Mesenchymal stem cell (in vitro differentiated cells and primary cell): ENCODE data around the gene RFTN1.

ENCODE experiments used
- DNase-seq: peaks from one replicate; pipeline ENCODE4 v3.0.0-alpha.2; 2013
- H2AFZ ChIP-seq: one replicate; pipeline ENCODE4 v1.6.1; 2013; ENCODE audit warnings: low read depth, mild to moderate bottlenecking, control low read depth, inconsistent platforms, low read length, moderate library complexity
- H2AK5ac ChIP-seq: 2 replicates; pipeline ENCODE4 v1.6.1; 2013; ENCODE audit warnings: low read length, moderate library complexity, mild to moderate bottlenecking, inconsistent platforms; ENCODE audit not compliant: severe bottlenecking
- H2BK120ac ChIP-seq: one replicate; pipeline ENCODE4 v1.6.1; 2013; ENCODE audit warnings: low read depth, mild to moderate bottlenecking, inconsistent platforms, low read length, moderate library complexity
- H2BK12ac ChIP-seq, 2 experiments: one replicate each; pipeline ENCODE4 v1.6.1; 2013; ENCODE audit warnings: inconsistent platforms in 2 of 2, low read length in 2 of 2, mild to moderate bottlenecking in 2 of 2, moderate library complexity in 2 of 2, control low read depth in 1 of 2
- H2BK15ac ChIP-seq: one replicate; pipeline ENCODE4 v1.6.1; 2013; ENCODE audit warnings: mild to moderate bottlenecking, low read depth, inconsistent platforms; ENCODE audit not compliant: poor library complexity, severe bottlenecking
- H2BK5ac ChIP-seq: 2 replicates; pipeline ENCODE4 v1.6.1; 2013; ENCODE audit warnings: low read depth, mild to moderate bottlenecking, low read length, control low read depth, inconsistent platforms; ENCODE audit not compliant: poor library complexity, severe bottlenecking
- H3K14ac ChIP-seq, 2 experiments: one replicate each; pipeline ENCODE4 v1.6.1; 2013; ENCODE audit warnings: inconsistent platforms in 2 of 2, low read length in 2 of 2, control low read depth in 1 of 2, mild to moderate bottlenecking in 1 of 2, moderate library complexity in 1 of 2
- H3K18ac ChIP-seq, 2 experiments: one replicate each; pipeline ENCODE4 v1.6.1; 2013; ENCODE audit warnings: inconsistent platforms in 2 of 2, low read length in 2 of 2, control low read depth in 1 of 2, low read depth in 1 of 2, mild to moderate bottlenecking in 1 of 2
- H3K23ac ChIP-seq, 2 experiments: one replicate each; pipeline ENCODE4 v1.6.1; 2013; ENCODE audit warnings: inconsistent platforms in 2 of 2, low read length in 2 of 2, mild to moderate bottlenecking in 2 of 2, moderate library complexity in 2 of 2, control low read depth in 1 of 2
- H3K27ac ChIP-seq: 2 replicates; pipeline ENCODE4 v1.5.1; 2013; ENCODE audit warnings: mild to moderate bottlenecking, moderate library complexity, low read length, control low read depth, inconsistent platforms; ENCODE audit not compliant: poor library complexity, severe bottlenecking
- H3K27me3 ChIP-seq, 2 experiments: 2 replicates each; pipeline versions ENCODE4 v1.6.1 to v1.7.0; 2013; ENCODE audit warnings: low read length in 2 of 2, mild to moderate bottlenecking in 2 of 2, moderate library complexity in 2 of 2, control low read depth in 1 of 2, inconsistent platforms in 1 of 2; ENCODE audit not compliant: control insufficient read depth in 1 of 2, insufficient read depth in 1 of 2
- H3K36me3 ChIP-seq, 2 experiments: 2 replicates each; pipeline versions ENCODE4 v1.6.1 to v1.7.0; 2013; ENCODE audit warnings: low read length in 2 of 2, control low read depth in 1 of 2, inconsistent platforms in 1 of 2, low read depth in 1 of 2, mild to moderate bottlenecking in 1 of 2; ENCODE audit not compliant: insufficient read depth in 2 of 2, control insufficient read depth in 1 of 2
- H3K4ac ChIP-seq, 2 experiments: one replicate each; pipeline ENCODE4 v1.6.1; 2013; ENCODE audit warnings: inconsistent platforms in 2 of 2, low read length in 2 of 2, mild to moderate bottlenecking in 2 of 2, moderate library complexity in 2 of 2, control low read depth in 1 of 2, low read depth in 1 of 2
- H3K4me1 ChIP-seq: 2 replicates; pipeline ENCODE4 v1.6.1; 2013; ENCODE audit warnings: low read depth, low read length, control low read depth; ENCODE audit not compliant: control insufficient read depth, insufficient read depth
- H3K4me2 ChIP-seq: 2 replicates; pipeline ENCODE4 v1.6.1; 2013; ENCODE audit warnings: low read length, mild to moderate bottlenecking, inconsistent platforms; ENCODE audit not compliant: poor library complexity, severe bottlenecking
- H3K4me3 ChIP-seq, 2 experiments: 2 replicates each; pipeline versions ENCODE4 v1.5.1 to v1.7.0; 2013; ENCODE audit warnings: low read length in 2 of 2, mild to moderate bottlenecking in 2 of 2, control low read depth in 1 of 2, low read depth in 1 of 2; ENCODE audit not compliant: insufficient read depth in 1 of 2
- H3K79me1 ChIP-seq: replicated peaks from 2 replicates; pipeline ENCODE4 v1.6.1; 2013; ENCODE audit warnings: mild to moderate bottlenecking, control low read depth, low read length, inconsistent platforms; ENCODE audit not compliant: poor library complexity, severe bottlenecking
- H3K9ac ChIP-seq: 2 replicates; pipeline ENCODE4 v1.7.0; 2013; ENCODE audit warnings: mild to moderate bottlenecking, low read length, moderate library complexity
- H3K9me3 ChIP-seq: 2 replicates; pipeline ENCODE4 v1.7.0; 2013; ENCODE audit warnings: mild to moderate bottlenecking, low read length; ENCODE audit not compliant: control insufficient read depth
- H4K8ac ChIP-seq: one replicate; pipeline ENCODE4 v1.6.1; 2013; ENCODE audit warnings: inconsistent platforms, mild to moderate bottlenecking, low read length, moderate library complexity
- H4K91ac ChIP-seq: one replicate; pipeline ENCODE4 v1.6.1; 2013; ENCODE audit warnings: mild to moderate bottlenecking, low read length, inconsistent platforms
- WGBS: methylation state at CpG from one replicate; pipeline ENCODE4 v1.1.7; 2013; ENCODE audit warnings: mixed read lengths; 5-methylcytosine and 5-hydroxymethylcytosine counted together

Gene RFTN1

GRCh38 chr3:16350597-16351318 lies 162.7 kb downstream of the RFTN1 start:
- Histone ChIP-seq H2BK12ac (no peak overlapping the region), H2BK15ac (no peak overlapping the region), H3K36me3 (peaks cover 34 to 49% of the 10 kb centered on the region in 2 experiments), H3K4me3 (peak overlapping the region in 1 of 2 experiments; percentile 36), H4K91ac (no peak overlapping the region), H3K9ac (peak overlapping the region; percentile 31), H3K14ac (no peak overlapping the region), H3K4me2 (no peak overlapping the region), H3K4me1 (peaks cover 2% of the 10 kb centered on the region), H3K23ac (no peak overlapping the region), H2BK5ac (no peak overlapping the region), H3K79me1 (peaks cover 38% of the 10 kb centered on the region), H2AFZ (no peak overlapping the region), H3K4ac (no peak overlapping the region), H2AK5ac (no peak overlapping the region), H2BK120ac (no peak overlapping the region), H3K18ac (no peak overlapping the region), H4K8ac (no peak overlapping the region), H3K27ac (no peak overlapping the region), H3K27me3 (no peaks in the 10 kb centered on the region), H3K9me3 (no peaks in the 10 kb centered on the region)
- 80% methylated on average over 5 of the region's 5 CpGs for WGBS
- no peak for DNase-seq

- H3K4me3 ChIP-seq, result peak overlapping the region in 1 of 2 experiments; percentile 4
- no peak overlapping the region for H2BK15ac ChIP-seq
- H3K4me2 ChIP-seq, result no peak overlapping the region
- H4K8ac ChIP-seq, result no peak overlapping the region
- no peak overlapping the region for H3K14ac ChIP-seq
- 60% methylated on average over 2 of the region's 2 CpGs for WGBS
- no peaks in the 10 kb centered on the region for H3K27me3 ChIP-seq
- peak; percentile 36 for DNase-seq
- H2BK120ac ChIP-seq, result no peak overlapping the region
- no peak overlapping the region for H3K18ac ChIP-seq
- peaks cover 34 to 56% of the 10 kb centered on the region in 2 experiments for H3K36me3 ChIP-seq
- H3K27ac ChIP-seq, result no peak overlapping the region
- peaks cover 2% of the 10 kb centered on the region for H3K4me1 ChIP-seq
- H2BK12ac ChIP-seq, result no peak overlapping the region
- H3K79me1 ChIP-seq, result peaks cover 35% of the 10 kb centered on the region
- peak overlapping the region; percentile 31 for H3K9ac ChIP-seq
- H3K23ac ChIP-seq, result no peak overlapping the region
- H4K91ac ChIP-seq, result no peak overlapping the region
- H3K4ac ChIP-seq, result no peak overlapping the region
- H2BK5ac ChIP-seq, result no peak overlapping the region
- no peak overlapping the region for H2AK5ac ChIP-seq
- no peak overlapping the region for H2AFZ ChIP-seq
- no peaks in the 10 kb centered on the region for H3K9me3 ChIP-seq
These were observed 163.4 kb downstream of the RFTN1 start for GRCh38 chr3:16349986-16350596.

GRCh38 chr3:16347548-16347947 lies 166.0 kb downstream of the RFTN1 start:
- Histone ChIP-seq H2BK15ac (no peak overlapping the region), H2AK5ac (no peak overlapping the region), H4K8ac (no peak overlapping the region), H2AFZ (no peak overlapping the region), H2BK120ac (no peak overlapping the region), H2BK5ac (no peak overlapping the region), H3K9ac (no peak overlapping the region), H3K4me2 (no peak overlapping the region), H3K79me1 (peaks cover 42% of the 10 kb centered on the region), H3K14ac (no peak overlapping the region), H3K23ac (no peak overlapping the region), H4K91ac (no peak overlapping the region), H3K27ac (no peak overlapping the region), H3K27me3 (no peaks in the 10 kb centered on the region), H3K9me3 (no peaks in the 10 kb centered on the region), H2BK12ac (no peak overlapping the region), H3K4ac (no peak overlapping the region), H3K4me3 (no peak overlapping the region), H3K36me3 (peaks cover 31 to 62% of the 10 kb centered on the region in 2 experiments), H3K4me1 (peaks cover 2% of the 10 kb centered on the region), H3K18ac (no peak overlapping the region)
- DNase-seq, result no peak
- 99% methylated on average over 4 of the region's 4 CpGs for WGBS

GRCh38 chr3:16346413-16347081 lies 167.0 kb downstream of the RFTN1 start:
- Histone ChIP-seq H2BK5ac (no peak overlapping the region), H3K18ac (no peak overlapping the region), H3K4me3 (no peak overlapping the region), H3K14ac (no peak overlapping the region), H2AFZ (no peak overlapping the region), H3K23ac (no peak overlapping the region), H2BK12ac (no peak overlapping the region), H3K27ac (no peak overlapping the region), H3K36me3 (peaks cover 31 to 62% of the 10 kb centered on the region in 2 experiments), H3K9ac (no peak overlapping the region), H2AK5ac (no peak overlapping the region), H3K4me1 (peaks cover 2% of the 10 kb centered on the region), H3K27me3 (no peaks in the 10 kb centered on the region), H2BK120ac (no peak overlapping the region), H3K4me2 (no peak overlapping the region), H2BK15ac (no peak overlapping the region), H3K4ac (no peak overlapping the region), H3K9me3 (no peaks in the 10 kb centered on the region), H4K8ac (no peak overlapping the region), H4K91ac (no peak overlapping the region), H3K79me1 (peaks cover 41% of the 10 kb centered on the region)
- no peak for DNase-seq
- 98% methylated on average over 7 of the region's 7 CpGs for WGBS
